Measurements from ENCODE around the gene QRSL1.
"Not testable (repeated sequence)": the region's sequence is repeated elsewhere in the genome, so short reads cannot be mapped to it uniquely, and the experiment has no call there.

The QRSL1 gene

GRCh38 chr6:106629103-106629858 lies at the start of gene QRSL1, which contains the start of gene RTN4IP1:
TSS of gene QRSL1 (plus strand) at chr6:106629578. CDS start at chr6:106629682, 104 bp downstream.
TSS of gene RTN4IP1 (minus strand) at chr6:106629498. CDS start at chr6:106629021, 477 bp downstream.
- peak; percentile 89 for DNase-seq

GRCh38 chr6:106581468-106581867 lies 47.9 kb upstream of the QRSL1 start:
- H3K27ac ChIP-seq, result no peak overlapping the region
- no peak for DNase-seq
- H3K4me3 ChIP-seq (ENCODE audit: low read depth, low read length), result no peak overlapping the region
- H3K27me3 ChIP-seq (ENCODE audit: insufficient read depth, low read depth, severe bottlenecking), result no peaks in the 10 kb centered on the region
- no peaks in the 10 kb centered on the region for H3K9me3 ChIP-seq (ENCODE audit: severe bottlenecking)
- H3K36me3 ChIP-seq, result no peaks in the 10 kb centered on the region; the same call in 1 of the 2 replicates
- TF ChIP-seq CTCF (IDR thresholded peaks at IDR 0.05; ENCODE audit: low read depth, low read length), result no peak

More at GRCh38 chr6:106629103-106629858, at the start of gene QRSL1, which contains the start of gene RTN4IP1:
- H3K36me3 ChIP-seq, result no peaks in the 10 kb centered on the region; the same call in 1 of the 2 replicates
- H3K27me3 ChIP-seq (ENCODE audit: insufficient read depth, low read depth, severe bottlenecking), result no peaks in the 10 kb centered on the region
- TF ChIP-seq CTCF (IDR thresholded peaks at IDR 0.05; ENCODE audit: low read depth, low read length), result no peak
- H3K4me3 ChIP-seq (ENCODE audit: low read depth, low read length), result peak within 1 kb of the TSS; percentile 96
- H3K9me3 ChIP-seq (ENCODE audit: severe bottlenecking), result no peaks in the 10 kb centered on the region
- peak within 1 kb of the TSS; percentile 78 for H3K27ac ChIP-seq

GRCh38 chr6:106586815-106587415 lies 42.5 kb upstream of the QRSL1 start:
- TF ChIP-seq CTCF (IDR thresholded peaks at IDR 0.05; ENCODE audit: low read depth, low read length), result no peak
- no peak for DNase-seq
- H3K27ac ChIP-seq, result no peak overlapping the region
- peaks cover 3% of the 10 kb centered on the region for H3K36me3 ChIP-seq
- H3K27me3 ChIP-seq (ENCODE audit: insufficient read depth, low read depth, severe bottlenecking), result no peaks in the 10 kb centered on the region
- no peaks in the 10 kb centered on the region for H3K9me3 ChIP-seq (ENCODE audit: severe bottlenecking)
- H3K4me3 ChIP-seq (ENCODE audit: low read depth, low read length), result no peak overlapping the region

GRCh38 chr6:106588937-106589336 lies 40.4 kb upstream of the QRSL1 start:
- H3K4me3 ChIP-seq (ENCODE audit: low read depth, low read length); H3K27me3 ChIP-seq (ENCODE audit: insufficient read depth, low read depth, severe bottlenecking); DNase-seq; H3K27ac ChIP-seq; H3K36me3 ChIP-seq; H3K9me3 ChIP-seq (ENCODE audit: severe bottlenecking): not testable (repeated sequence)

- no peak for DNase-seq
- Histone ChIP-seq H3K27me3 (ENCODE audit: insufficient read depth, low read depth, severe bottlenecking) (no peaks in the 10 kb centered on the region), H3K27ac (no peak overlapping the region), H3K36me3 (peaks cover 3% of the 10 kb centered on the region; the same call in 1 of the 2 replicates), H3K9me3 (ENCODE audit: severe bottlenecking) (no peaks in the 10 kb centered on the region), H3K4me3 (ENCODE audit: low read depth, low read length) (no peak overlapping the region)
- no peak for TF ChIP-seq CTCF (IDR thresholded peaks at IDR 0.05; ENCODE audit: low read depth, low read length)
Observed at GRCh38 chr6:106591111-106591825, 38.1 kb upstream of the QRSL1 start.

- no peak overlapping the region for H3K4me3 ChIP-seq (ENCODE audit: low read depth, low read length)
- DNase-seq, result no peak
- no peaks in the 10 kb centered on the region for H3K36me3 ChIP-seq
- no peaks in the 10 kb centered on the region for H3K27me3 ChIP-seq (ENCODE audit: insufficient read depth, low read depth, severe bottlenecking)
- no peak overlapping the region for H3K27ac ChIP-seq
- TF ChIP-seq CTCF (IDR thresholded peaks at IDR 0.05; ENCODE audit: low read depth, low read length), result no peak
- no peaks in the 10 kb centered on the region for H3K9me3 ChIP-seq (ENCODE audit: severe bottlenecking)
Observed at GRCh38 chr6:106599440-106599839, 29.9 kb upstream of the QRSL1 start.
